GM18868 (cell line): ENCODE data around the gene RHO.
"Not testable (repeated sequence)": the region's sequence is repeated elsewhere in the genome, so short reads cannot be mapped to it uniquely, and the experiment has no call there.

Experiments
- ATAC-seq: cut with Tn5 transposase; IDR thresholded peaks from one replicate; pipeline ENCODE4 v1.9.1; 2021; ENCODE audit warnings: mild to moderate bottlenecking, moderate library complexity; ENCODE audit not compliant: unreplicated experiment

RHO gene

DNA sequence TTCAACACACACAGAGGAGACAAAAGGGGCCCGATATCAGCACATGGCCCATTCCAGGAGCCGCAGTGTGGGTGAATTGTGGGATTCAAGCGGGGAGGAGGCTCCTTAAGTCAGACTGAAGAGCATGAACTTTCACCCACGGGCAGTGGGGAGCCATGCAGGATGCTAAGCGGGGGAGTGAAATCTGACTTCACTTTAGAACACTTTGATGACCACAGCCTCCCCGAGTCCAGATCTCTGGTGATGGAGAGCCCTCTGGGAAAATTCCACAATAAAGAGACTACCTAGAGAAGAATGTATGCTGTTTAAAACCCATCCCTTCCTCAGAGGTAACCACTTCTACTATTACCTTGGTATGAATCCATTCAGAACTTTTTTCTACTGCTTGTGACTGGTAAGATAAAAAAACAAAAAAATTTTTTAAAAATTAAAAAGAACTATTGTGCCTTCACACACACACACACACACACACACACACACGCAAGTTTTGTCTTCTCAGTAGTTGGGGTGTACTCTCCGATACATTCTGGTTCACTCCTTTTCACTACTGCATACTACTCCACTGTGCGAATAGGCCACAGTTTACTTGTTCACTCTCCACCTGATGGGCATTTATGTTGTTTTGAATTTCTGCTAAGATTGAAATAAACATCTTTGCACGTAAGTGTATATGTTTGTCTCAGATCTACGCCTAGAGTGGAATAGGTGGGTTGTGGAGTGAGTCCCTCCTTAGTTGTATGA is 12.5 kb downstream of the RHO start:
- ATAC-seq, result no peak

DNA sequence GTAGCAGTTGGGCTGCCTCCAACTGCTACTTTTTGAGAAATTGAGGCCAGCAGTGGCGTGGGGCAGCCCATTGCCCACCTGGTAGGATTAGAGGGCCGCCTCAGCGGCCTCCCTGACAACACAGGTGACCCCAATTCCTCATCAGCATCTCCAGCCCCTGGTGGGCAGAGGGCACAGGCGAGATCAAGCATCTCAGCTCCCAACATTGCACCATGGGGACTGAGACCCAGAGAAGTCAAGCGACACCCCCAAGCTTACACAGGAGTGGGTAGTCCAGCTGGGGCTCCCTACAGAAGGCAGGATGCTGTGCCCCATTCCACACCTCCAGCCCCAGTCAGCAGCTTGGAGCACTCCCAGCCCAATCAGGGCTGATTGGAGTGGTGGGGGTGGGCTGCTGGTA is 14.3 kb downstream of the RHO start:
- no peak for ATAC-seq

DNA sequence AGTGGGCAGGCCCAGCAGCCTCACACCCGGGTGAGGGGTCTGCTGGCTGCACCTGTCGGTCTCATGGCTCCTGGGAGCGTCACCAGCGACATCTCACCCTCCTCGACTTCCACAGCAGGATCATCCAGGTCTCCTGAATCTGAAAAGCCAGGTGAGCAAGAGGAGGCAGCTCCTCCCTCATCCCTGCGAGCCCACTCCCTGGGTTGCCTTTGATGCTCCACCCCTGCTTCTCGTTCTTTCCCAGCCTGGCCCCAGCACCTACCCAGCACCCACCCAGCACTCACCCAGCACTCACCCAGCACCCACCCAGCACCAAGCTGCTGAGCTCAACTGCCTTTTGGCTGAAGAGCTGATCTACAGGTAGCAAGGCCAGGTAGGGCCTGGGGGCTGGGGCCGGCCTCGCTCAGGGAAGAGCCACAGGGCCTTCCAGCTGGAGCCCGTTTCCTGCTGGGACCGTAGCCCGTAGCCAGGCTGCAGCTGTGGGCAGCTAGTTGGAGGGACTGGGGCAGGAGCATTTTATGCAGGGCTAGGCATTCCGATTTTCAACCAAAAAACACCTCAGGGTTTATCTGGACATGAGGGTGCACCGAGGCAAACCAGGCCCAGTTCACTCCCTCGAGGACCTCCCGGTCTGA is 14.8 kb downstream of the RHO start, which contains the start of gene H1-8:
H1-8 (plus strand) TSS at position 20 of the 635 bp plus-strand sequence; CDS start at position 64, 44 bp downstream.
- no peak for ATAC-seq

DNA sequence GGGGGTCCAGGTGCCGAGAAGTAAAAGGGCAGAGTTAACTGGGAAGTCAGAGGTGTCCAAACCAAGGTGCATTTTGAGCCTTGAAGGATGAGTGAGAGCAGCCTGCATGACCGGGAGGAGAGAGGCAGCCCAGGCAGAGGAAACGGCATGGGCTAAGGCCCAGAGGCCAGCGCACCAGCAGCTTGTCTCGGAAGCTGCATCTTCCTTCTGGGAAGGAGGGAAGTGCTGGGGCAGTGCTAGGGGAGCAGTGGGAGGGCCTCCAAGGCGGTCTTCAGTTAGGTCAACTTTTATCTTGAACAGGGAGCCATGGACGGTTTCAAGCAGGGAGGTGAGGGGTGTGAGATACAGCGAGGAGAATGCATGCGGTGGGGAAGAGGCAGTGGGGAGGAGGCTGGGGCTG is 15.6 kb downstream of the RHO start:
- no peak for ATAC-seq

DNA sequence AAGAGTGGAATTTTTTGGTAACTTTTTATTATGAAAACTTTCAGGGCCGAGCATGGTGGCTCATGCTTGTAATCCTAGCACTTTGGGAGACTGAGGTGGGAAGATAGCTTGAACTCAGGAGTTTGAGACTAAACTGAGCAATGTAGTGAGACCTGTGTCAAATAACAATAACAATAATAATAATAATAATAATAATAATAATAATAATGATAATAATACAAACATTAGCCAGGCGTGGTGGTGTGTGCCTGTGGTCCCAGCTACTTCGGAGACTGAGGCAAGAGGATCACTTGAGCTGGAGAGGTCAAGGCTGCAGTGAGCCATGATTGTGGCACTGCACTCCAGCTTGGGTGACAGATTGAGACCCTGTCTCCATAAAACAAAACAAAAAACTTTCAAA is 17.5 kb downstream of the RHO start:
- not testable (repeated sequence) for ATAC-seq

DNA sequence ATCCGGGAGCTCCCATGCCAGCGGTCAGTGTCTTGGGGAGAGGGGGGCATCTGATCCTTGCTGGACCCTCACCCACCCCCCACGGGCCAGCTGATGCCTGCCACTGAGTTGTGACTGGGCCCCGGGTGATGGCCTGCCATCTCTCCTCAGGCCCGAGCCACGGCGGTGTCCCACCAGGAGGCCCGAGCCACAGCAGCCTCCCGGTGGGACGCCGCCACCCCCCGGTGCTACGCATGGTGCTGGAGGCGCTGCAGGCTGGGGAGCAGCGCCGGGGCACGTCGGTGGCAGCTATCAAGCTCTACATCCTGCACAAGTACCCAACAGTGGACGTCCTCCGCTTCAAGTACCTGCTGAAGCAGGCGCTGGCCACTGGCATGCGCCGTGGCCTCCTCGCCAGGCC is 18.8 kb downstream of the RHO start:
- ATAC-seq, result no peak

DNA sequence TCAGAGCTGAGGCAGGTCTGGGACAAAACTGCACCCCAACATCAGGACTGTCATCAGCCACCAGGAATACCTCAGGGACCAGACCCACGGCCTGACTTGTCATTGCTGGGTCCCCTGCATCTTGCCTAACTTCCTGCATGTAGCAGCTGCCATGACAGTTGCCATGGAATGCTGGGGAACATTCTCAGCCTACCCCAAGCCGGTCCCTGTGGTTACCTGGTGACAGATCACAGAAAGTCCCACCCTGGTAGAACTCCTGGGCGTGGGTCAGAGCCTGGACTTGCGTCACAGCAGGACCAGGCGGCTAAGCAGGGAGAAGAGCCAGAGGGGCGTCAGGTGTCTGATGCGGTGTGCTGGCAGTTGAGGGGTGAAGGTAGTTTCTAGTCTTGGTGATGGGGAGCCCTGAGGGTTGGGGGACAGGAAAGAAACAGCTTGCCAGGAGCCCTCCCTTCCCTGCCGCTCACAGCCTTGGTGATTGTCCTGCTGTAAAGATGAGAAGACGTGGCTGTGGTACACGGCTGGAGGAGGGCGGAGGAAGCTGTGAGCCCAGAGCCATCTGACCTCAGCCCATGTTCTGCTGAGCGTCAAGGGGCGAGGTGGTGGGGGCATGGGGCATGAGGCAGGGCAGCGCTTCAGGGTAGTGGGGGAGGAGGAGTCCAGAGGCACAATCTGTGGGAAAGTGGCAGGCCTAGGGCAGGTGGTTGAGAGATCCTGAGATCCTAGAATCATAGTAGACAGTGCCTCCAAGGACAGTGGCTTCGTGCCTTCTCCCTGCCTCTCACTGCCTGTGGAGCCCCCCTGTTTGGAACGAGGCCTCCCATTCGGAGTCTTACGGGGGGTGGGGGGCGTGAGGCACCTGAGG is 19.9 kb downstream of the RHO start:
- ATAC-seq, result no peak

DNA sequence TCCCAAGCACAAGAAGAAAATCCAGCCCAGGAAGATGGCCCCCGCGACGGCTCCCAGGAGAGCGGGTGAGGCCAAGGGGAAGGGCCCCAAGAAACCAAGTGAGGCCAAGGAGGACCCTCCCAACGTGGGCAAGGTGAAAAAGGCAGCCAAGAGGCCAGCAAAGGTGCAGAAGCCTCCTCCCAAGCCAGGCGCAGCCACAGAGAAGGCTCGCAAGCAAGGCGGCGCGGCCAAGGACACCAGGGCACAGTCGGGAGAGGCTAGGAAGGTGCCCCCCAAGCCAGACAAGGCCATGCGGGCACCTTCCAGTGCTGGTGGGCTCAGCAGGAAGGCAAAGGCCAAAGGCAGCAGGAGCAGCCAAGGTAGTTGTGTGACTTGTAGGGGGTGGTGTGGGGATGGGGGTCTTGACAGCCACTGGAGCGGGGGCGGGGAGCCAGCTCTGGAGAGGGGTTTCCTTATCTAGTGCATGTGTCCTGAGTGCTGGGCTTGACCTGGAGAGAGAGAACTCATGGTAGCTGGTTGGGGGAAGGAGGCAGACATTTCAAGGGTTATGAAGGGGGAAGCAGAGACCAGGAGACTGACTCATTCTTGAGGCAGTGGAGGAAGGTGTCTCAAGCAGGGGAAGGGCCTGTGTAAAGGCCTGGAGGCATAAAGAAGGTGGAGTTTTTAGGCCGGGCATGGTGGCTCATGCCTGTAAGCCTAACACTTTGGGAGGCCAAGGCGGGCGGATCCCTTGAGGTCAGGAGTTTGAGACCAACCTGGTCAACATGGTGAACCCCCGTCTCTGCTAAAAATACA is 20.8 kb downstream of the RHO start:
- no peak for ATAC-seq

DNA sequence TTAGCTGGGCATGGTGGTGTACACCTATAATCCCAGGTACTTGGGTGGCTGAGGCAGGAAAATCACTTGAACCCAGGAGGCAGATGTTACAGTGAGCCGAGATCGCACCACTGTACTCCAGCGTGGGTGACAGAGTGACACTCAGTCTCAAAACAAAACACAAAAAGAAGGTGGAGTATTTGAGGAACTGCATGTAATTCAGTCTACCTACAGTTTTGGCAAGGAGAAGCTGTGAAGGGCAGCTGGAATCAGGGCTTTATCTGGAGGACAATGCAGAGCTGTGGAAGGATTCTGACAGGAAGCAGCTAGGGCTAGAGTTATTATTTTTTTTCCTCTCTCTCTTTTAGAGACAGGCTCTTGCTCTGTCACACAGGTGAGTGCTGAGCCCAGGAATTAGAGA is 21.4 kb downstream of the RHO start:
- ATAC-seq, result no peak

DNA sequence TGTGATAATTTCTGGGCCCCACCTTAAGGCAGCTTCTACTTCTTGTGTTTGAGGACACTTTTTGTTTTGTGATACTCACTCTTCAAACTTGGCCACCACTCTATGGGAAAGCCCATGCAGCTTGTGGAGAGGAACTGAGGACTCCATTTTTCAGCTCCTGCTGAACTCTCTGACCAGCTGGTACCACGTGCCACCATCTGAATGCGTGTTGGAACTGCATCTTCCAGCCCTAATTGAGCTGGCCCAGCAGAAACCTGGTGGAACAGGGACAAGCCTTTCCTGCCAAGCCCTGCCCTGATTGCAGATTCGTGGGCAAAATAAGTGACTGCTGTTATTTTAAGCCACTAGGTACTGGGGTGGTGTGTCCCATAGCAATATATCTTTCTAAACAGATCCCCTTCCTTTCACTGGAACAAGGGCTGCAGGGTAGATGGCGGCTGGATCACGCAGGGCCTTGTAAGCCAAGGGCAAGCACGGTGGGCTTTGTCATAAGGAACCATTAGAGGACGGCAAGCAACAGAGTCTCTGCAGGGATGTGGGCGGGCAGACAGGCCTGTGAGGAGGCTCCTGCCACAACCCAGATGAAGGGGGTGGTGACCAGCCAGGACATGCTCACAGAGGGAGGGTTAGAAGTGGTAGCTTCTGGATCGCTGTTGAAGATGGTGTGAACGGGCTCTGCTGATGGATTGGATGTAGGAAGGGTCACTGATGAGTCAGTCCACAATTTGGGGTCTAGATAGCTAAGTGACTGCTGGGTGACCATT is 24.0 kb downstream of the RHO start:
- ATAC-seq, result no peak

DNA sequence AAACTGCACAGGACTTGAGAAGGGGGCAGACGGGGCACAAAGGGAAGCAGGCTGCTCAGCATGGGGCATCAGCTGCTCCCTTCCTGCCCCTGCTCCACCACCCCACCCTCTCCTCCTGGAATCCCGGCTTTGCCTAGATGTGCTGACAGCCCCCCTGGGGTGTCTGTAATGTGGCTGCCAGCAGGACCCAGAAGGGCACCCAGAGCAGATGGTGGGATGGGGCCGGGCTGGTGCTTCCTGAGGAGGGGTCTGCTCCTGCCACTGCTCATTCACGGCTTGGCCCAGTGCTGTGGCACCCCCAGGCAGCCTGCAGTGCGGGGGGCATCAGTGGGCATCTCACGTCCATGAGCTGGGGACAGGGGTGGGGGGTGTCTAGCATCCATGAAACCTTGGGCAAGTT is 24.7 kb downstream of the RHO start:
- ATAC-seq, result no peak

DNA sequence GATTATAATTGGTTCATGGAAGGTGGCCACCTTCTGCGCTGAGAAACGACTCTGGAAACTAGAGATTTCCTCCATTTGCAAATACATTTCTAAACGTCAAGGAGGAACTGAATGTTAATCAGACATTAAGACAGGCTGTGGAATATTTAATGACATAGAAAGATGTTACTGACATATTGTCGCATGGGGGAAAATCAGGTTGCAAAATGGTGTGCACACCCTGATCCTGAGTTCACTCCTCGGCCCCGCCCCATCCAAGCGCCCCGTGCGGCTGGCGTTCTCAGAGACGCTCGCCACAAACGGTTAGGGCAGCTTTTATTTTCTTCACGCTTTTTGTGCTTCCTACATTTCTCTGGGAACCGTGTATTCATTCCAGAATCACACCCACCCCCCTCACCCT is 25.3 kb downstream of the RHO start:
- ATAC-seq, result no peak

DNA sequence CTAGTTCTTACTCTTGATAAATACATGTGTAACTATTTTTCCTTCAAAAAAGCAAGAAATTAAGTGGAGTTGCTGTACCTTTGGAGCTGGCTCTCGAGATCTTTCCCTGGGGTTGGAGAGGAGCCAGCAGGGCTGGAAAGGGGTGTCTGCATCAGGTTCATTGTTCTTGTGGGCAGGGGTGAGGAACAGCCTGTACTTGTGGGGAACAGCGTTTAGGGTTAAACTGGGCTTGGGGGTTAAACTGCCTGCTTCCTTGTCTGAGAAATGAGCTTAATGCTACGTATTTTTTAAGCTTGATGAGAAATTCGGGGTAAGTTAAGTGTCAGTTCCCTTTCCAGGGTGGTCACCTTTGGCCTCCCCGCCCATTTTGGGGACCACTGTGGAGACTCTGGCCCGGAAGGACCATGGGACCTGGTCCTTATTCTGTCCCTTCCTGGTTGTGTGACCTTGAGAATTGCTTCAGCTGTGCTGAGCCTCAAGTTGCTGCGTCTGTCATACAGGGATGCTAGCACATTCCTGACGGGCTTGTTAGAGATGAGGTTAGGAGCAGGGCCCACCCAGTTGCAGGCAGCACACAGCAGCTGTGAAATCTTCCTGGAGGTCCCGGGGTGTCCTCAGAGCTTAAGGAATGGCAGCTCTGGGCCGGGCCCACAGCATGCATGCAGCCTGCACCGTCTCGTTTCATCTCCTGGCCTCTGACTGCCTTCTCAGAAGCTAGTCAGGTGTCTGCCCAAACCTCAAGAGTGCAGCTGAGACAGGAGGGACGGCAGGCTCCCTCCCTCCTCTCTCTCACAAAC is 26.1 kb downstream of the RHO start:
- ATAC-seq, result no peak

DNA sequence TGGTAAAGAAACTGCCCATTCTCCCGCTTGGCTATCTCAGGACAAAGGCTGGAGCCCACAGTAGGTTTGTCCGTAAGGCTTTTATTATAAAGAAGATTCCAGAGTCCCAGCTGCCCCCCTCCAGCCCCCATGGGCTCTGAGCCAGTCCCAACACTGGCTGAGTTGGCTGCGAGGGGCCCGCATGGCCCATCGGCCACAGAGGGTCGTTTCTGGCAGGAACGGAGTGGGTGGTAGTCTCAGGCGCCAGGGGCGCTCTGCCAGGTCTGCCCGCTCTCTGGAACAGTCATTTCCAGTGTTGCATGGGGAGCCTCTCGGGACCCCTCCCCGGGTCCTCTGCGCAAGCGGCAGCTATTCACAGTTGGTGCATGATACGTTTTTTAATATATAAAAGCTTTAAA is 26.7 kb downstream of the RHO start:
- no peak for ATAC-seq

DNA sequence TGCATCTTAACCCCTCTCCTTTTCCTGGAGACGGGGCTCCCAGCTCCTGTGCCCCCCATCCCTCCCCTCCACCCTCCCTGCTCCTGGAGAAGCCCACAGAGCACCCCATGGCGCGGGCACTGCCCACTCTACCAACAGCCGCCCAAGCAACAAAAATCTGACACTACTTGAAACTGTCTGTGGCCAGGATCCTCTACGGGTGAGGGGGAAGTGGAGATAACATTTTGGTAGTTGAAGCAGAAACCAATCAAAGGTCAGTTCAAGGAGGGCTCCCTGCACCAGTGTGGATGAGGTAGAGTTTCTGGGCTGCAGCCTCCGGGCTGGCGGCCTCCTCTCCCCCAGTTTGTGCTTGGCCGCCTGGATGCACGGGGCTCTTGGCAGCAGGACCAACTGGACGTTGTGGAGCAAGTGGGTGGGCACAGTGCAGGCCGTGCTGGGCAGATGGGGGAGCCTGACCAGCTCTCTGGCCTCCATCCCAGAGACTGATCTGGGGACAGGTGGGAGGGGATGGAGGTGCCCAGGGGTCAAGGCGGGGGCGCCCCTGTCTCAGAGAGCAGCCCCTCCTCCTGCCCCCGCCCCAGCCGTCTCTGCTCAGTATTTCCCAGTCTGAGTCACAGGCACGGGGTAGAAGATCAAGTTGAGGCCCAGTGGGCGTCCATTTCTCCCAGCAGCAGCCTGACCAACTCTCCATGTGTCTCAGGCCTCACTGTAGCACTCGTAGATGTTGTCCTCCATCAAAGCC is 27.3 kb downstream of the RHO start:
- no peak for ATAC-seq

DNA sequence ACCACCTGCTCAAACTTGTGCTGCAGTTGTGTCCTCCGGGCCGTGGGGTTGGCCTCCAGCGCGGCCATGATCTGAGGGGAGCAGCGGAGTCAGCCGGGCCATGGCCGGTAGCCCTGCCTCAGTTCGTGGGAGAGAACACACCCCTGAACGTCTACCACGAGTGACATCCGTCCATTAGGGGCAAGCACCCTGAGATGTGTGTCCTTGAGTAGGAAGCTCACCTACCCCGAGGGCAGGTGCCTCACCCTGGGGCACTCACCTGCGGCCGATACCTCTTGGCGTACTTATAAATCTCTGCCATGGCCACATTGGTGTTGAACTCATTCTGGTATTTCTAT is 27.9 kb downstream of the RHO start:
- ATAC-seq, result no peak

DNA sequence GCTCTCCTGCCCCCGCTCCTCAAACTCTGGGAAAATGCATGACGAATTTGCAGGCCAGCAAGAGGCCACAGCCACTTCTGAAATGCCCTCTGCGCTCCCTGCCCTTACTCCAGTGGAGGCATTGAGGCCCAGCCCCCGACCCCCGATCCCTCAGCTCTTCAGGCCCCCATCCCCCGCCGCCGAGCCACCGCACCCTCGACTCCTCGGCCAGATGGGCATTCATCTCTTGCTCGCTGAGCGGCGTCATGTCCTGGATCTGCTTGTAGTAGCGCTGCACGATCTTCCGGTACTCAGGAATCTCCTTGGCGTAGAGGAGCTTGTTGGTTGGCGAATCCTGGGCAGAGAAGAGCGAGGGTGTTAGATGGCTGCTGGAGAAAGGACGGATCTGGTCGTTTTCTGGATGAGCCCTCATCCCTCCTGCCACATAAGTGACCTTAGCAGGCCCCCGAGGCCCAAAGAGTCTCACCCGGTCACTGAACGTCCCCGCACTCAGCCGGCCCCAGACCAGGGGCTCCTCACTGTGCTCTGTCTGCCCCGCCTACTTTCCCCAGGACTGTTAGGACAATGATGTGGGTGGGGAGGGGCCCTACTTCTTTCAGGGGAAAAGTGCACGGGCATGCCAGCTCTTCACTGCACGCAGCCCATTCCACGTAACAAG is 28.6 kb downstream of the RHO start:
- ATAC-seq, result no peak

DNA sequence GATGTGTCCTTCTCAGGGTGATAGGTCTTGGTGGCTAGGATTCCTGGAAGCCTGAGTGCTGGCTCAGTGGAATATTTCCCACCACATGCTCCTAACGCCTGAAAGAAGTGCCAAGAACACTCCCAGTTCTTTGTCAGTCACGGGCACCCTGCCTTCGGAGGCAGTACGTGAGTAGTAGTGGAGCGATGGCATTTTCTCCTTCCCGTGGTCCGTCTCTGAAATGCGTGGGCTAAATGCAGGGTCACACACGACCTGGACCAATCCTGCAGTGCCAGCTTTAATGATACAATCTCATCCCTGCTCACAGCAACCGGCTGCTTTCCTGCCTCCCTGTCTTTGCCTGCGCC is 29.1 kb downstream of the RHO start:
- no peak for ATAC-seq
